Measurements from ENCODE around the gene SLC7A14. TPM values are rescaled to one million over a fixed set of nuclear protein-coding genes. Genes with fewer than 3 reads are reported as not detected.

The SLC7A14 gene
- total and polyA plus RNA-seq, 10 of the 15 experiments (the other 5 are each of a cell fraction or from before 2014, with no cell fraction given) = not detected

DNA sequence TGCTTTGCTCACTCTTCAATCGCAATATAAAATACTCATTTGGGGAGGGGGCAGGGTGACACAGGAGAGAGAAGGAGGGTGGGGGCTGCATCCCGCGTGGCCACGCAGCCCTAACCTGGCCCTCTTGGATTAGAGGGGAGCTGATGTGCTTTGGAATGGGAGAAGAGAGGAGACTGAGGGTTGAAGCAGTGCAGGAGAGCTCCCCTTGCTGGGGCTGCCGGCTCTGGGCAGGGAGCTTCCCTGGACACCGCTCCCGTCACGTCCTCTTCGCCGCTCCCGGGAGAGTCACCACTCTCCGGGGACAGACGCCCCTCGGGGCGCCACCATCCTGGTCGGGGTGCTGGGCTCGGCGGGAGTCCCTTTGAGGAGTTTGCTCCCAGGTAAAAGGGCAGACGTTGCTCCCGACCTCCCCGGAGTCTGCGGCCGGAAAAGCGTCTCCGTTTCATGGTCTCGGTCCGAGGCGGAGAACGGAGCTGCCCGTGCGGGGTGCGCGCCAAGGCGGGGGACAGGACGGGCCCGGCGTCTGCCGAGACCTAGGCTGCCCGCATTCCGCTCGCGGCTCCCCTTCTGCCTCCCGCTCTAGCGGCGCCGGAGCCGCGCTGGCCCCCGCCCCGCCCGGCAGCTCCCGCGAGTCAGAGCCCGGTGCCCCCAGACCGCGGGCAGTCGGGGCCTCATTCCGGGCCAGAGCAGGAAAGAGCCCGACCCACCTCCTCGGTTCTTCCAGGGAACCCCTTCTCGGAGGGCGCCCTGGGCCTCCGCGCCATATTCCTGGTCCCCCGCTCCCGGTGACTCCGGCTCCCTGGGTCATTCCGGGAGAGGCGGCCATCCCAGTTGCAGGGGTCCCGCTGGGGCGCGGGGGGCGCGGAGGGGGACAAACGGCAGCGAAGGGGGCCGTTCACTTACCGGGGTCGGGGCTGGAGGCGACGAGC is 603 bp downstream of the SLC7A14 start:
- no peaks in the 10 kb centered on the region for H3K36me3 ChIP-seq (ENCODE audit: control insufficient read depth in 2 of 2, insufficient read depth in 2 of 2, low read length in 1 of 2)
- H3K27ac ChIP-seq (ENCODE audit: control insufficient read depth, insufficient read depth) = no peak overlapping the region
- 48% methylated on average over 40 of the region's 81 CpGs for WGBS (ENCODE audit: insufficient coverage, insufficient replicate concordance, low lambda C conversion rate, missing lambda C conversion rate)
- RAD21 ChIA-PET (ENCODE audit: unreplicated experiment) = no interaction called here
- no peak overlapping the region for H3K4me3 ChIP-seq
- no peaks in the 10 kb centered on the region for H4K20me1 ChIP-seq (ENCODE audit: control insufficient read depth, insufficient read depth)
- no peak overlapping the region for H2AFZ ChIP-seq (ENCODE audit: control insufficient read depth, low read depth, low read length)
- TF ChIP-seq MTA3 (IDR thresholded peaks at IDR 0.05; ENCODE audit: borderline replicate concordance, low read length) (no peak), ZNF24 (IDR thresholded peaks at IDR 0.05) (no peak), TCF7 (IDR thresholded peaks at IDR 0.05; ENCODE audit: borderline replicate concordance) (no peak), HDGF (IDR thresholded peaks at IDR 0.05) (no peak), LARP7 (IDR thresholded peaks at IDR 0.05) (no peak), IKZF1 (conservative IDR thresholded peaks at IDR 0.05) (no peak), NR2C2 (IDR thresholded peaks at IDR 0.05; ENCODE audit: borderline replicate concordance, control insufficient read depth, insufficient read length, low read depth) (no peak)
- TF ChIP-seq, protein P1, sequence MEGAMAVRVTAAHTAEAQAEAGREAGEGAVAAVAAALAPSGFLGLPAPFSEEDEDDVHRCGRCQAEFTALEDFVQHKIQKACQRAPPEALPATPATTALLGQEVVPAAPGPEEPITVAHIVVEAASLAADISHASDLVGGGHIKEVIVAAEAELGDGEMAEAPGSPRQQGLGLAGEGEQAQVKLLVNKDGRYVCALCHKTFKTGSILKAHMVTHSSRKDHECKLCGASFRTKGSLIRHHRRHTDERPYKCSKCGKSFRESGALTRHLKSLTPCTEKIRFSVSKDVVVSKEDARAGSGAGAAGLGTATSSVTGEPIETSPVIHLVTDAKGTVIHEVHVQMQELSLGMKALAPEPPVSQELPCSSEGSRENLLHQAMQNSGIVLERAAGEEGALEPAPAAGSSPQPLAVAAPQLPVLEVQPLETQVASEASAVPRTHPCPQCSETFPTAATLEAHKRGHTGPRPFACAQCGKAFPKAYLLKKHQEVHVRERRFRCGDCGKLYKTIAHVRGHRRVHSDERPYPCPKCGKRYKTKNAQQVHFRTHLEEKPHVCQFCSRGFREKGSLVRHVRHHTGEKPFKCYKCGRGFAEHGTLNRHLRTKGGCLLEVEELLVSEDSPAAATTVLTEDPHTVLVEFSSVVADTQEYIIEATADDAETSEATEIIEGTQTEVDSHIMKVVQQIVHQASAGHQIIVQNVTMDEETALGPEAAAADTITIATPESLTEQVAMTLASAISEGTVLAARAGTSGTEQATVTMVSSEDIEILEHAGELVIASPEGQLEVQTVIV (IDR thresholded peaks at IDR 0.05; ENCODE audit: borderline replicate concordance, partially characterized antibody) = no peak
- SMC1A ChIA-PET (ENCODE audit: uncharacterized antibody, unreplicated experiment) = no interaction called here
- H3K79me2 ChIP-seq (ENCODE audit: control insufficient read depth, insufficient read depth, low read length) = no peaks in the 10 kb centered on the region
- POLR2A ChIA-PET = no interaction called here
- no peak for ATAC-seq
- FAIRE-seq = no peak
- H3K9me3 ChIP-seq (replicated peaks; ENCODE audit: control insufficient read depth, insufficient read depth, low read length) = peaks cover 4% of the 10 kb centered on the region; the same call in 2 of the 3 replicates
- intact Hi-C loops (cut with micrococcal nuclease; ENCODE audit: unreplicated experiment) = no loop called here
- H3K9ac ChIP-seq (ENCODE audit: control insufficient read depth, insufficient read depth, low read length) = no peak overlapping the region
- H3K4me2 ChIP-seq (ENCODE audit: control insufficient read depth, insufficient read depth) = no peak overlapping the region
- no peak for DNase-seq (ENCODE audit: low read depth, low spot score)
- CTCF ChIA-PET = interaction anchor here (1.2 kb wide), 1 partner anchor 13 kb away, joined by 3 read pairs; no protein-coding TSS in a partner anchor
- H3K4me1 ChIP-seq (ENCODE audit: control insufficient read depth, insufficient read depth, low read length) = no peaks in the 10 kb centered on the region
- no TSS peak for BruUV-seq (replicated peaks)
- H3K27me3 ChIP-seq (replicated peaks in 1 of 2; ENCODE audit: control insufficient read depth in 2 of 2, insufficient read depth in 2 of 2, low read length in 1 of 2) = peaks cover 2 to 14% of the 10 kb centered on the region in 2 experiments
- in situ Hi-C loops (cut with MboI) = no loop called here
